Fibroblast of skin of left quadriceps (primary cell): Measurements from ENCODE around the gene GMPR2.
"Not testable (repeated sequence)": the region's sequence is repeated elsewhere in the genome, so short reads cannot be mapped to it uniquely, and the experiment has no call there.

Experiments
- DNase-seq, 2 experiments: peaks; one replicate each; pipeline ENCODE4 v3.0.0-alpha.2; 2013; ENCODE audit warnings: low read depth in 2 of 2

The GMPR2 gene

GRCh38 chr14:24231263-24232120, 1.2 kb upstream of the GMPR2 start:
- DNase-seq, result no peak

GRCh38 chr14:24232121-24232644, 546 bp upstream of the GMPR2 start, which contains the start of gene NEDD8:
Gene NEDD8, minus strand, starts transcription at chr14:24232367. Its CDS starts 100 bp downstream, at chr14:24232267.
- peak; percentile 95 to 96 for DNase-seq

- DNase-seq, result no peak
These were observed 773 bp downstream of the GMPR2 start for GRCh38 chr14:24233538-24233866.

GRCh38 chr14:24234095-24235005, 1.6 kb downstream of the GMPR2 start:
- DNase-seq, result no peak

GRCh38 chr14:24235804-24236688, 3.3 kb downstream of the GMPR2 start:
- no peak for DNase-seq

- DNase-seq, result no peak
These were observed 4.1 kb downstream of the GMPR2 start for GRCh38 chr14:24236689-24237462.

- no peak for DNase-seq
These were observed 4.8 kb downstream of the GMPR2 start for GRCh38 chr14:24237463-24237955.

- DNase-seq, result no peak
These were observed 5.4 kb downstream of the GMPR2 start for GRCh38 chr14:24238123-24238522.

- DNase-seq, result no peak
These were observed 5.9 kb downstream of the GMPR2 start for GRCh38 chr14:24238527-24239037.

GRCh38 chr14:24240110-24240918, 7.6 kb downstream of the GMPR2 start:
- DNase-seq, result no peak

- DNase-seq, result peak; percentile 78 to 82
These were observed 9.2 kb downstream of the GMPR2 start for GRCh38 chr14:24241829-24242443.

- no peak for DNase-seq
These were observed 10.7 kb downstream of the GMPR2 start for GRCh38 chr14:24243336-24243836.

- DNase-seq, result not testable (repeated sequence)
These were observed 12.6 kb downstream of the GMPR2 start for GRCh38 chr14:24245350-24245749.

GRCh38 chr14:24246765-24247212, 14.1 kb downstream of the GMPR2 start:
- DNase-seq, result no peak

GRCh38 chr14:24247422-24247821, 14.7 kb downstream of the GMPR2 start:
- no peak for DNase-seq

- DNase-seq, result no peak
These were observed 16.7 kb downstream of the GMPR2 start for GRCh38 chr14:24249230-24250021.

- DNase-seq, result no peak
These were observed 17.6 kb downstream of the GMPR2 start for GRCh38 chr14:24250354-24250753.

- no peak for DNase-seq
These were observed 19.2 kb downstream of the GMPR2 start for GRCh38 chr14:24251880-24252288.
